Fibroblast of mammary gland (primary cell): ENCODE data around the gene HPCAL1.

Source experiments
- DNase-seq: peaks from one replicate; pipeline ENCODE4 v3.0.0-alpha.2; 2010; ENCODE audit warnings: low read depth
- H3K4me3 ChIP-seq: 2 replicates; pipeline ENCODE4 v1.5.1; 2011; ENCODE audit warnings: low read depth, mild to moderate bottlenecking, low read length, moderate library complexity; ENCODE audit not compliant: control insufficient read depth
- CTCF ChIP-seq: conservative IDR thresholded peaks from 2 replicates; pipeline ENCODE4 v1.5.1; 2011; ENCODE audit warnings: low read depth, low read length, inconsistent platforms; ENCODE audit not compliant: control insufficient read depth, insufficient read depth

The HPCAL1 gene

DNA sequence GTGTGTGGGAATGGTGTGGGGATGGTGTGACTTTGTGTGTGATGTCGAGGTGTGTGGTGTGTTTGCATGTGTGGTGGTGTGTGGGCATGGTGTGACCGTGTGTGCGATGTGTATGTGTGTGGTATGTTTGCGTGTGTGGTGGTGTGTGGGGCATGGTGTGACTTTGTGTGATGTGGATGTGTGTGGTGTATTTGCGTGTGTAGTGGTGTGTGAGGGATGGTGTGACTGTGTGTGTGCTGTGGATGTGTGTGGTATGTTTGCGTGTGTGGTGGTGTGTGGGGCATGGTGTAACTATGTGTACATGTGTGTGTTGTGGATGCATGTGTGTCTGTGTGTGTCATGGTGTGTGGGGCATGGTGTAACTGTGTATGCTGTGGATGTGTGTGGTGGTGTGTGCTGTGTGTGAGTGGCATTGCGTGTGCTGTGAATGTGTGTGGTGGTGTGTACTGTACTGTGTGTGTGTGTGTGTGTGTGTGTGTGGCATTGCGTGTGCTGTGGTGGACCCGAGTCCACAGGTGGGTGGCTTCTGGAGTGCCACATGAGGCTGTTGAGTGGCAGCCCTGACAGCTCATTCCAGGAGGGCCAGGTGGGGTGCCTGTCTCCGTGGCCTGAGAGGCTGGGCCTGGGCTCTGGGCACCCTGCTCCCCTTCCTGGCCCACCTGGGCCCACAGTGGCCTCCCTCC lies 130.7 kb downstream of the HPCAL1 start:
- no peak for TF ChIP-seq CTCF
- H3K4me3 ChIP-seq: no peak overlapping the region
- no peak for DNase-seq

- TF ChIP-seq CTCF: no peak
- H3K4me3 ChIP-seq: no peak overlapping the region
- DNase-seq: no peak
Observed at GRCh38 chr2:10433947-10434885, 131.5 kb downstream of the HPCAL1 start.

DNA sequence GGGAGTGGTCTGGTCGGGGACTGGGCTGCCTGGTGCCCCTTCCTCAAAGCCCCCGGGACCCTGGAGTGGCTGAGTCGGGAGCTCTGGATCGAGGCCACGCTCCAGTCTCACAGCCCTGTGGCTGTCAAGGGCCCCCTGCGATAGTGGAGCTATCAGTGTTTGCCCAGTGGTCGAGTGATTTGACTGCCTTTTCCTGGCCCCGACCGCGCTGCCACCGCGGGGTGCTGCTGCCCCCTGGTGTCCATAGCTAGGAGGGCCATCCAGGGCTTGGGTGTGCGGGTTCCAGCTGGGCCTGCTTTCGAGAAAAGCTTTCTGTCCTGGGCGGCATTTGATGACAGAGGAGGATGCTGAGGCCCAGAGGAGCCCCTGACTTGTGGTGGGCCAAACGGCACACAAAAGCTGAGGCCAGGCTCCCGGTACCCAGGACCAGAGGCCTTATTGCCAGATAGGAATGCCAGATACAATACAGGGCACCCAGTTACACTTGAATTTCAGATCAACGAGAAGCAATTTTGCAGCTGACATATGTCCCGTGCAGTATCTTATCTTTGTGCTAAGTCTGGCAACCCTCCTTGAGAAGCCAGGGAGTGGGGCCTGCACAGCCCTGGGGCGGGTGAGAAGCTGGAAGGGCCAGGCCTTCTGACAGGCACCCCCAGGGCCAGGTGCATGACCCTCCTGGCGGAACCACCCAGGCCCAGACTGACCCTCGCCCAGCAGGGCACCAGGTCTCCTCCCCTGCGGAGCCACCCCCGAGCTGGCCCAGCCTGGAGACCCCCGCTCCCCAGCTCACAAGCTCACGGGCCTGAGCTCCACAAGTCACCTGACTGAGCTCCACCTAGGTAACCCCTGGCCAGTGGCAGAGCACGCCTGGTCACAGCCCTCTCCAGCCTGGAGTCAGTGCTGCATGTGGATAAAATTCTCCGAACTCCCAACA lies 132.4 kb downstream of the HPCAL1 start:
- no peak overlapping the region for H3K4me3 ChIP-seq
- peak; percentile 59 for DNase-seq
- peak; percentile 88 for TF ChIP-seq CTCF

DNA sequence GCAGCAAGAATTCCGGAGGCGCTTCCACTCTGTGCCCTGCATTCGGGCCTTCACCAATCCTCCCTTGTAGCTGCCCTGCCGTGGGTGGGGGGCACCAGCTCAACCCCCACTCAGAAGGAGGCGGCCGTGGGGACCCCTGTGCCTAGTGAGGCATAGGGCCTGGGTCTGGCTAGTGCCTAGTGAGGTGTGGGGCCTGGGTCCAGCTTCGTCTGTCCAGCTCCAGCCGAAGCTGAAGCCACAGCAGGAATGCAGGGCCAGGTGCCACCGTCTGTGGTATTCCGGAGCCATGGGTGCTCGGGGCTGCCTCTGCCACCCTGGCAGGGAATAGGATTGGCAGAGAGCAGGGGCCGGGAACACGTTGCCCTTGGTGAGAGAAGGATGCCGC lies 133.1 kb downstream of the HPCAL1 start:
- TF ChIP-seq CTCF: no peak
- H3K4me3 ChIP-seq: no peak overlapping the region
- DNase-seq: no peak

DNA sequence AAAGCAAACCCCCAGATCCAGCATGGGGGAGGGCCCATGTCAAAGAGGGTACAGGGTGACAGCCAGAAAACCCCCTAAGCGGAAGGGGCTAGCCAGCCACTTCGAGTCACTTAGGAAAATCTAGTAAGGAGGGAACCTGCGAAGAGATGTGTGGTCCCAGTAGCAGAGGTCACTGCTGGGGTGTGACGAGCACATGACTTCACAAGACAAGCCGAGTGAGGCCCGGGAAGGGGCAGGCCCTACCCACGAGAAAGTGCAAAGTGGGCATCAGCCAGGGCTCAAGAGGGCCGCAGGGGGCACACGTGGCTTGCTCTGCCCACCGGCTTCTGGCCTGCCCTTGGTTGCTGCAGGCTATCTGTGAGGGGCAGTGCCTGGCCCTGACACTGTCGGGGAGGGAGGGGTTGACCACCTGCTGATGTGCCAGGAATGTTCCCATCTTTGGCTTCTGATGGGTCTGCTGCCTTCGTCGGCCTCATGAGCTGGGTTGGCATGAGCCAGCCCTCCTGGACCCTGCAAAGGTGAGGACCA lies 133.9 kb downstream of the HPCAL1 start:
- DNase-seq: no peak
- no peak overlapping the region for H3K4me3 ChIP-seq
- TF ChIP-seq CTCF: no peak

GRCh38 chr2:10437806-10438205 lies 135.1 kb downstream of the HPCAL1 start:
- no peak overlapping the region for H3K4me3 ChIP-seq
- no peak for TF ChIP-seq CTCF
- DNase-seq: no peak
